HEK293 (cell line): ENCODE data around the gene ELFN1.

Experiments used
- CTCF ChIA-PET: fragments of 350-600 bp; formaldehyde crosslinking; extraction: SDS; loops from one replicate; lab custom pipeline; 2021; ENCODE audit warnings: antibody characterized with exemption; lab: Yijun Ruan, JAX
- POLR2A ChIA-PET: fragments of 300-600 bp; formaldehyde crosslinking; extraction: SDS; loops from one replicate; lab custom pipeline; 2020; ENCODE audit warnings: antibody characterized with exemption, inconsistent platforms; lab: Yijun Ruan, JAX
- H3K27ac ChIP-seq: fragments of 200-500 bp; sonication (Bioruptor generic); 2 replicates; pipeline ENCODE4 v1.5.1; 2014; ENCODE audit warnings: low read depth, low read length, control low read depth, inconsistent platforms; ENCODE audit errors: extremely low read depth
- H3K36me3 ChIP-seq, 2 experiments: fragments of 200-500 bp in 1 of 2; sonication (Bioruptor generic) in 1 of 2; 1 replicate in 1 of 2; 2 replicates in 1 of 2; pipeline ENCODE4 v1.5.1; 2014 to 2017; ENCODE audit warnings: inconsistent platforms in 2 of 2, low read length in 2 of 2; ENCODE audit not compliant: control insufficient read depth in 2 of 2, insufficient read depth in 1 of 2
- H3K4me1 ChIP-seq: fragments of 200-500 bp; sonication (Bioruptor generic); 2 replicates; pipeline ENCODE4 v1.5.1; 2014; ENCODE audit warnings: mild to moderate bottlenecking, low read length, inconsistent platforms; ENCODE audit not compliant: control insufficient read depth, insufficient read depth
- H3K4me3 ChIP-seq: 2 replicates; pipeline ENCODE4 v1.5.1; 2011; ENCODE audit warnings: low read depth, mild to moderate bottlenecking, control low read depth, low read length, moderate library complexity
- H3K9me3 ChIP-seq: fragments of 200-500 bp; sonication (Bioruptor generic); 2 replicates; pipeline ENCODE4 v1.5.1; 2014; ENCODE audit warnings: low read depth, low read length, inconsistent platforms; ENCODE audit not compliant: control insufficient read depth, insufficient read depth
- AEBP2 ChIP-seq: fragments of 450-650 bp; formaldehyde crosslinking; IDR thresholded peaks from 2 replicates; pipeline ENCODE4 v1.5.1; 2016; ENCODE audit warnings: missing biosample characterization, missing genetic modification characterization, borderline replicate concordance
- FEZF1 ChIP-seq: fragments of 450-650 bp; formaldehyde crosslinking; IDR thresholded peaks from 2 replicates; pipeline ENCODE4 v1.5.1; 2016; ENCODE audit warnings: missing biosample characterization, missing genetic modification characterization
- HOXD13 ChIP-seq: sonication (generic); formaldehyde crosslinking; IDR thresholded peaks from 2 replicates; pipeline ENCODE4 v1.8.0; 2022; ENCODE audit warnings: missing genetic modification reagents, borderline replicate concordance
- KLF1 ChIP-seq: fragments of 450-650 bp; formaldehyde crosslinking; IDR thresholded peaks from 2 replicates; pipeline ENCODE4 v1.5.1; 2016; ENCODE audit warnings: missing biosample characterization, missing genetic modification characterization
- MYNN ChIP-seq: fragments of 450-650 bp; formaldehyde crosslinking; IDR thresholded peaks from 2 replicates; pipeline ENCODE4 v1.5.1; 2016; ENCODE audit warnings: missing biosample characterization, missing genetic modification characterization, borderline replicate concordance
- PRDM10 ChIP-seq: fragments of 450-650 bp; formaldehyde crosslinking; IDR thresholded peaks from 2 replicates; pipeline ENCODE4 v1.5.1; 2016; ENCODE audit warnings: missing biosample characterization, missing genetic modification characterization
- PRDM2 ChIP-seq: fragments of 450-650 bp; formaldehyde crosslinking; IDR thresholded peaks from 2 replicates; pipeline ENCODE4 v1.5.1; 2016; ENCODE audit warnings: missing biosample characterization, missing genetic modification characterization, borderline replicate concordance
- REPIN1 ChIP-seq: fragments of 450-650 bp; formaldehyde crosslinking; IDR thresholded peaks from 2 replicates; pipeline ENCODE4 v1.5.1; 2017; ENCODE audit warnings: missing biosample characterization, missing genetic modification characterization, low read depth
- YY2 ChIP-seq: fragments of 450-650 bp; formaldehyde crosslinking; IDR thresholded peaks from 2 replicates; pipeline ENCODE4 v1.5.1; 2016; ENCODE audit warnings: missing biosample characterization, missing genetic modification characterization
- ZBTB1 ChIP-seq: fragments of 450-650 bp; formaldehyde crosslinking; IDR thresholded peaks from 2 replicates; pipeline ENCODE4 v1.5.1; 2016; ENCODE audit warnings: missing biosample characterization, missing genetic modification characterization
- ZBTB8A ChIP-seq: fragments of 450-650 bp; formaldehyde crosslinking; IDR thresholded peaks from 2 replicates; pipeline ENCODE4 v1.5.1; 2016; ENCODE audit warnings: missing biosample characterization, missing genetic modification characterization
- ZFHX2 ChIP-seq: fragments of 450-650 bp; formaldehyde crosslinking; conservative IDR thresholded peaks from 2 replicates; pipeline ENCODE4 v1.5.1; 2016; ENCODE audit warnings: missing biosample characterization, missing genetic modification characterization
- ZNF121 ChIP-seq: fragments of 450-650 bp; formaldehyde crosslinking; IDR thresholded peaks from 2 replicates; pipeline ENCODE4 v1.5.1; 2016; ENCODE audit warnings: missing biosample characterization, missing genetic modification characterization
- ZNF140 ChIP-seq: fragments of 450-650 bp; formaldehyde crosslinking; IDR thresholded peaks from 2 replicates; pipeline ENCODE4 v1.5.1; 2016; ENCODE audit warnings: missing biosample characterization, missing genetic modification characterization
- ZNF223 ChIP-seq: fragments of 450-650 bp; formaldehyde crosslinking; IDR thresholded peaks from 2 replicates; pipeline ENCODE4 v1.5.1; 2016; ENCODE audit warnings: missing biosample characterization, missing genetic modification characterization
- ZNF280C ChIP-seq: fragments of 450-650 bp; formaldehyde crosslinking; IDR thresholded peaks from 2 replicates; pipeline ENCODE4 v1.5.1; 2016; ENCODE audit warnings: missing biosample characterization, missing genetic modification characterization
- ZNF350 ChIP-seq: fragments of 450-650 bp; formaldehyde crosslinking; IDR thresholded peaks from 2 replicates; pipeline ENCODE4 v1.5.0; 2017; ENCODE audit warnings: missing biosample characterization, mild to moderate bottlenecking, missing genetic modification characterization
- ZNF394 ChIP-seq: fragments of 450-650 bp; formaldehyde crosslinking; IDR thresholded peaks from 2 replicates; pipeline ENCODE4 v1.5.1; 2016; ENCODE audit warnings: missing biosample characterization, missing genetic modification characterization, mild to moderate bottlenecking, moderate library complexity, borderline replicate concordance
- TF ChIP-seq, protein P1 (sequence below): fragments of 450-650 bp; formaldehyde crosslinking; IDR thresholded peaks from 2 replicates; pipeline ENCODE4 v1.5.1; 2017; ENCODE audit warnings: missing biosample characterization, missing genetic modification characterization
- TF ChIP-seq, protein P2 (sequence below): fragments of 450-650 bp; formaldehyde crosslinking; IDR thresholded peaks from 2 replicates; pipeline ENCODE4 v1.5.1; 2016; ENCODE audit warnings: missing biosample characterization, missing genetic modification characterization

ELFN1 gene

DNA sequence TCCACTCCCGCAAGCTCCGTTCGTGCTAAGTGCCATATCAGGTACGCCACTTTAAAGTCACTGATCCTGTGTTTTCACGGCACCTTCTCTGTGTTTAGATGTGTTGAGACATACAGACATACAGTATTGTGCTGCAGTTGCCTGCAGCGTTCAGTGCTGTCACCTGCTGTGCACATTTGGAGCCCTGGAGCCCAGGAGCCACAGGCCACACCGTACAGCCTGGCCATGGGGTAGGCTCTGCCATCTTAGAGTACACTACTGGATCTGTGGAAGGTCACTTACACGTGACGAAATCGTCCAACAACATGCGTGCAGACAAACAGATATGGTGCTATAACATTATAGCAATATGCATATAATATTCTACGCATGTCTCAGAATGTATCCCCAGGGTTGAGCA is 111.3 kb downstream of the ELFN1 start (continued):
- no peak for TF ChIP-seq PRDM10 (tag by site-specific recombination)
- TF ChIP-seq HOXD13 (CRISPR knock-in tag) = no peak
- TF ChIP-seq ZNF121 (tag by site-specific recombination) = no peak
- no peak for TF ChIP-seq ZNF140 (tag by site-specific recombination)
- no peak for TF ChIP-seq ZFHX2 (tag by site-specific recombination)
- no peak for TF ChIP-seq ZNF280C (tag by site-specific recombination)

GRCh38 chr7:1785839-1786238 is 115.8 kb downstream of the ELFN1 start:
- TF ChIP-seq PRDM2 (tag by site-specific recombination) (no peak), ZBTB8A (no peak), MYNN (no peak), KLF1 (tag by site-specific recombination) (no peak), AEBP2 (no peak), ZBTB1 (tag by site-specific recombination) (no peak), ZNF394 (tag by site-specific recombination) (no peak), ZNF350 (tag by site-specific recombination) (no peak), ZFHX2 (tag by site-specific recombination) (no peak), YY2 (tag by site-specific recombination) (no peak), FEZF1 (no peak), ZNF223 (tag by site-specific recombination) (no peak), REPIN1 (tag by site-specific recombination) (no peak)
- TF ChIP-seq, protein P1, sequence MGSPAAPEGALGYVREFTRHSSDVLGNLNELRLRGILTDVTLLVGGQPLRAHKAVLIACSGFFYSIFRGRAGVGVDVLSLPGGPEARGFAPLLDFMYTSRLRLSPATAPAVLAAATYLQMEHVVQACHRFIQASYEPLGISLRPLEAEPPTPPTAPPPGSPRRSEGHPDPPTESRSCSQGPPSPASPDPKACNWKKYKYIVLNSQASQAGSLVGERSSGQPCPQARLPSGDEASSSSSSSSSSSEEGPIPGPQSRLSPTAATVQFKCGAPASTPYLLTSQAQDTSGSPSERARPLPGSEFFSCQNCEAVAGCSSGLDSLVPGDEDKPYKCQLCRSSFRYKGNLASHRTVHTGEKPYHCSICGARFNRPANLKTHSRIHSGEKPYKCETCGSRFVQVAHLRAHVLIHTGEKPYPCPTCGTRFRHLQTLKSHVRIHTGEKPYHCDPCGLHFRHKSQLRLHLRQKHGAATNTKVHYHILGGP (tag by site-specific recombination) = no peak
- TF ChIP-seq, protein P2, sequence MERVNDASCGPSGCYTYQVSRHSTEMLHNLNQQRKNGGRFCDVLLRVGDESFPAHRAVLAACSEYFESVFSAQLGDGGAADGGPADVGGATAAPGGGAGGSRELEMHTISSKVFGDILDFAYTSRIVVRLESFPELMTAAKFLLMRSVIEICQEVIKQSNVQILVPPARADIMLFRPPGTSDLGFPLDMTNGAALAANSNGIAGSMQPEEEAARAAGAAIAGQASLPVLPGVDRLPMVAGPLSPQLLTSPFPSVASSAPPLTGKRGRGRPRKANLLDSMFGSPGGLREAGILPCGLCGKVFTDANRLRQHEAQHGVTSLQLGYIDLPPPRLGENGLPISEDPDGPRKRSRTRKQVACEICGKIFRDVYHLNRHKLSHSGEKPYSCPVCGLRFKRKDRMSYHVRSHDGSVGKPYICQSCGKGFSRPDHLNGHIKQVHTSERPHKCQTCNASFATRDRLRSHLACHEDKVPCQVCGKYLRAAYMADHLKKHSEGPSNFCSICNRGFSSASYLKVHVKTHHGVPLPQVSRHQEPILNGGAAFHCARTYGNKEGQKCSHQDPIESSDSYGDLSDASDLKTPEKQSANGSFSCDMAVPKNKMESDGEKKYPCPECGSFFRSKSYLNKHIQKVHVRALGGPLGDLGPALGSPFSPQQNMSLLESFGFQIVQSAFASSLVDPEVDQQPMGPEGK (tag by site-specific recombination) = no peak
- H3K4me1 ChIP-seq = no peaks in the 10 kb centered on the region
- POLR2A ChIA-PET = no interaction called here
- no peak overlapping the region for H3K4me3 ChIP-seq
- no peaks in the 10 kb centered on the region for H3K36me3 ChIP-seq
- CTCF ChIA-PET = interaction anchor here (1.1 kb wide), 1 partner anchor 9 kb away, joined by 3 read pairs; no protein-coding TSS in a partner anchor
- no peak overlapping the region for H3K27ac ChIP-seq
- H3K9me3 ChIP-seq = no peaks in the 10 kb centered on the region; the same call in 1 of the 2 replicates
